IPS-NIHi11 (cell line): ENCODE data around the gene GABBR2.

Experiments
- DNase-seq: peaks from one replicate; pipeline ENCODE4 v3.0.0; 2012; ENCODE audit warnings: mixed read lengths, low spot score

The GABBR2 gene

DNA sequence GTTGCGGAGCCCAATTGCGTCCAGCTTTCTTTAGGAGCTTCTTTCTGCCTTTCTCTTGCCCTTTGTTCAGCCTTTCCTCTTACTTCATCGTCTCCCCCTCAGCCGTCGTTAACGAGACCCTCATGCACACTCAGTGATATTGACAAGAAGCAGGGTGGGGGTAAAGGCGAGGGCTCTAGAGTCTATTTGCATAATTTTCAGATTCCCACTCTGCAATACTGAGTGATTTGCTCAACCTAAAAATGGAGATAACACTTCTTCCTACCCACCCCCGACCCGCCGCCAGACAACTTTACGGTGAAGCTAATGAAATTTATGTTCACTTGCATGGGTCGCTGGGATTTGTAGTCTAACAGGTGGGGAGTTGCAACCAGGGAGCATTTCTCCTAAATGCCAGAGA, 452.0 kb downstream of the GABBR2 start:
- DNase-seq = no peak

- DNase-seq = peak; percentile 99
These were observed 453.0 kb downstream of the GABBR2 start, which contains the start of gene TBC1D2 for GRCh38 chr9:98255578-98256296. Gene TBC1D2 (minus strand): TSS chr9:98255649. CDS start chr9:98255541, 108 bp downstream.

GRCh38 chr9:98255061-98255577, 453.6 kb downstream of the GABBR2 start:
- no peak for DNase-seq

DNA sequence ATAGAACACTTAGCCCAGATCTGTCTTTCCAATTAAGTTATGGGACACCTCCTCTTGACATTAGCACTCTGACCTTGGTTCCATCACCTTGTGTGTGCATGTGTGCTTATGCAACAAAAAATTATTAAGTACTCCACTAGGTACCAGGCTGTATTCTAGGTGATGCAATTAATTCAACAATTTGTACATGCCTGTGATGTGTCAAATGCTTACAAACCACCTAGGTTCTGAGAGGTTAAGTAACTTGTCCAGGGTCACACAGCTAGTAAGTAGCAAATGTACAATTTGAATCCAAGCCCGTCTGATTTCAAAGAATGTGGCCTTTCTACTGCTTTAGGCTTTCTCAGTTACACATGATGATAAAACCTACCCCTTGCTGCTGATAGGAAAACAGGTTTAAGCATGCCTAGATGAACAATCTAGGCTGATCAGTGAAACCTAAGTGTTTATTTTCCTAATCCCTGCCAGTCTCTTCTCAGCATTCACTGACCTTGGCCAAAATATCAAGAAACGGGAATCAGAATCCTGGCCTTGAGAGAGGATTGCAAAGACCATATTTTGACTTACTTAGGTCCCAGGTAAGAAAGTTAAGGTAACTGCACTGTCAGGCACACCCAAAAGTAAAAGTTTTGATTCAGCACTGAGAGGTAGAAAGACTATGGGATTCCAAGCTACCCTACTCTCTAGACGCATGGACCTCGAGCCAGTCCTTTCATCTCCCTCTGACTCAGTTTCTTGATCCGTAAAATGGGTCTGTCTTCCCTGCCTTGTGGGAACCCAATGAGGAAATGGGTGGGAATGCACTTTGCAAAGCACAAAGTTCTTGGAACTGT, 454.3 kb downstream of the GABBR2 start:
- DNase-seq = no peak

- no peak for DNase-seq
These were observed 455.2 kb downstream of the GABBR2 start for GRCh38 chr9:98253565-98253964.

DNA sequence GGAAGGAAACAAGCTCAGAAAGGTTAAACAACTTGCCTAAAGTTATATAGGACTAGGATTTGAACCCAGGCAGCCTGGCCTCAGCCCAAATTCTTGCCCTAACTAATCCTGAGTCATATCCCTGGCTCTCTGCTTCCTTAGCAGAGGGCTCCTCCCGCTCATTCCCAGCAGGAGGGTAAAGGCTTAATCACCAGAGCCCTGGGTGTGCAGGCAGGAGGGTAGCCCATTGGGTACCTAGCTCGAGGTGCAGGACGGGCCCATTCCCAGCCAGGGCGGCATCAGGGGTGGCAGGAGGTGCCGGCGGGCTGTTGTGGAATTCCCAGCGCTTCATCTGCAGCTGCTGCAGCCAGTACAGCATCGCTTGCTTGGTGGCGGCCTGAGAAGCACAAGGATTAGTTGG, 457.2 kb downstream of the GABBR2 start:
- DNase-seq = peak; percentile 20

DNA sequence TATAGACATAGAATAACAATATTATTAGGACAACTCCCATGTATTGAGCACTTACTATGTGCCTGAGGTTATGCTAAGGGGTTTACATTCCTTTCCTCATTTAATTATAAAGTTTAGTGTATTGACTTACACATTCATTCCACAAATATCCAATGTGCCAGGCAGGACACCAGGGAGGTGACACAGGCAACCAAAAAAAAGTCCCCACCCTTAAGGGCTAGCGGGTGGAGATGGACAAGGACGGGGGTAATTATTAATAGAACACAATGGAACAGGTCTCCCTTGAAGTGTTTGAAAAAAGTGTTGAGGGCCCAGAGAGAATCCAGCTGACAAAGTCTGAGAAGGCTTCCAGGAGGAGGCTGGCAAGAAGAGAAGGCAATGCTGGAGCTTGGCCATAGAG, 459.0 kb downstream of the GABBR2 start:
- DNase-seq = no peak

GRCh38 chr9:98248737-98249474, 459.8 kb downstream of the GABBR2 start:
- DNase-seq = no peak

GRCh38 chr9:98247831-98248657, 460.7 kb downstream of the GABBR2 start:
- DNase-seq = no peak

GRCh38 chr9:98242426-98242825, 466.3 kb downstream of the GABBR2 start:
- DNase-seq = no peak

GRCh38 chr9:98241357-98242300, 467.1 kb downstream of the GABBR2 start:
- DNase-seq = peak; percentile 50

- no peak for DNase-seq
These were observed 468.3 kb downstream of the GABBR2 start for GRCh38 chr9:98240475-98240874.
